ENCODE data around the gene TSSK3. TPM values are rescaled to one million over a fixed set of nuclear protein-coding genes. Genes with fewer than 3 reads are reported as not detected.

TSSK3 gene
- total RNA-seq, 1 experiment from 2014 or later: 1.6 TPM

DNA sequence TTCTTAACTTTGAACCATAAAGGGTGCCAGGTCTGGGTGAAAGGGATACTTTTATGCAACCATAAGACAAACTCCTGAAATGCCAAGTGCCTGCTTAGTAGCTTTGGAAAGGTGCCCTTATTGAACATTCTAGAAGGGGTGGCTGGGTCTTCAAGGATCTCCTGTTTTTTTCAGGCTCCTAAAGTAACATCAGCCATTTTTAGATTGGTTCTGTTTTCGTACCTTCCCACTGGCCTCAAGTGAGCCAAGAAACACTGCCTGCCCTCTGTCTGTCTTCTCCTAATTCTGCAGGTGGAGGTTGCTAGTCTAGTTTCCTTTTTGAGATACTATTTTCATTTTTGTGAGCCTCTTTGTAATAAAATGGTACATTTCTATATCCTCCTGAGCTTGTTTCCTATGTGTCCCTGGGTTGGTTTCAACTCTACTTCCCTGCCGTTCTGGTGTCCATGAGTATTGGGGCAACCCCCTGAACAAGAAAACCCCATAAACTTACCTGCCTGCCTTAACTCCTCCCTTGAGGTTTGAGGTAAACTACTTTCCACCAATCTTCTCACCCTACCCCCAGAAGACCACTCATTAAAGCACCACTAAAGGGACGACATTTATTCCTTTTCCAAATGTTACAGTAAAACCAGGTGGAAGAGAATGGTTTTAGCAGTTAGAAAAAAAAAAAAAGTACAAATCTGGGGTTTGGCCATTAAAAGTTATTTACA lies 28.9 kb upstream of the TSSK3 start:
- Mint-ChIP-seq H3K4me3 (peak overlapping the region; percentile 93 to 97), H3K27me3 (ENCODE audit: low read depth) (peaks cover 23% of the 10 kb centered on the region), H3K9me3 (no peaks in the 10 kb centered on the region; a peak in 1 of 5 replicates), H3K4me1 (peaks cover 38 to 51% of the 10 kb centered on the region in 2 experiments), H3K36me3 (ENCODE audit: insufficient read depth in 1 of 3, low read depth in 3 of 3) (peaks cover 35 to 66% (median 61%) of the 10 kb centered on the region in 3 experiments), H3K27ac (peak overlapping the region in 1 of 3 experiments; percentile 88; a peak in 2 of 7 replicates)
- Histone ChIP-seq H2BK12ac (ENCODE audit: insufficient read length, low read depth, low read length) (no peak overlapping the region), H3K4ac (ENCODE audit: low read depth, low read length) (no peak overlapping the region), H3K4me1 (ENCODE audit: insufficient read depth, low read length) (peaks cover 3% of the 10 kb centered on the region; the same call in 1 of the 2 replicates), H3K27ac (ENCODE audit: insufficient read length, low read depth, low read length) (no peak overlapping the region), H4K20me1 (ENCODE audit: control insufficient read depth, insufficient read depth, insufficient read length) (no peaks in the 10 kb centered on the region), H3K14ac (ENCODE audit: insufficient read depth, low read length) (no peak overlapping the region), H3K27me3 (ENCODE audit: insufficient read depth, low read length) (peaks cover 2% of the 10 kb centered on the region; the same call in 1 of the 2 replicates), H2AFZ (ENCODE audit: low read length) (no peak overlapping the region), H3K23me2 (ENCODE audit: insufficient read length, low read depth, low read length, poor library complexity, severe bottlenecking) (peaks cover 11% of the 10 kb centered on the region), H2BK20ac (ENCODE audit: low read depth, low read length, poor library complexity, severe bottlenecking) (no peak overlapping the region), H3K79me1 (ENCODE audit: insufficient read depth, low read depth, low read length, poor library complexity, severe bottlenecking) (no peaks in the 10 kb centered on the region), H3K56ac (ENCODE audit: insufficient read length, low read depth, low read length) (no peak overlapping the region), H2BK120ac (ENCODE audit: low read depth, low read length, poor library complexity, severe bottlenecking) (no peak overlapping the region), H4K91ac (ENCODE audit: insufficient read length, low read depth, low read length) (no peak overlapping the region), H4K8ac (replicated peaks; ENCODE audit: insufficient read length, low read depth, low read length) (no peak overlapping the region), H3K18ac (ENCODE audit: insufficient read length, low read depth, low read length) (no peak overlapping the region), H3K23ac (ENCODE audit: insufficient read length, low read depth, low read length) (no peak overlapping the region), H4K5ac (ENCODE audit: insufficient read length, low read depth, low read length) (no peak overlapping the region), H3K9ac (ENCODE audit: extremely low read depth, insufficient read length, low read length) (no peak overlapping the region), H2BK15ac (ENCODE audit: low read depth, low read length) (no peak overlapping the region), H2BK5ac (ENCODE audit: insufficient read length, low read length) (no peak overlapping the region), H3T11ph (ENCODE audit: low read length) (no peak overlapping the region), H3K9me3 (ENCODE audit: control insufficient read depth, low read depth, low read length) (no peaks in the 10 kb centered on the region), H3K4me2 (ENCODE audit: insufficient read depth, insufficient read length, low read length) (no peak overlapping the region), H2AK5ac (ENCODE audit: insufficient read length, low read length) (no peak overlapping the region), H3K79me2 (ENCODE audit: insufficient read depth, low read length) (peaks cover 6% of the 10 kb centered on the region; the same call in 1 of the 2 replicates)
- no peak for DNase-seq
- TF ChIP-seq, protein P1, sequence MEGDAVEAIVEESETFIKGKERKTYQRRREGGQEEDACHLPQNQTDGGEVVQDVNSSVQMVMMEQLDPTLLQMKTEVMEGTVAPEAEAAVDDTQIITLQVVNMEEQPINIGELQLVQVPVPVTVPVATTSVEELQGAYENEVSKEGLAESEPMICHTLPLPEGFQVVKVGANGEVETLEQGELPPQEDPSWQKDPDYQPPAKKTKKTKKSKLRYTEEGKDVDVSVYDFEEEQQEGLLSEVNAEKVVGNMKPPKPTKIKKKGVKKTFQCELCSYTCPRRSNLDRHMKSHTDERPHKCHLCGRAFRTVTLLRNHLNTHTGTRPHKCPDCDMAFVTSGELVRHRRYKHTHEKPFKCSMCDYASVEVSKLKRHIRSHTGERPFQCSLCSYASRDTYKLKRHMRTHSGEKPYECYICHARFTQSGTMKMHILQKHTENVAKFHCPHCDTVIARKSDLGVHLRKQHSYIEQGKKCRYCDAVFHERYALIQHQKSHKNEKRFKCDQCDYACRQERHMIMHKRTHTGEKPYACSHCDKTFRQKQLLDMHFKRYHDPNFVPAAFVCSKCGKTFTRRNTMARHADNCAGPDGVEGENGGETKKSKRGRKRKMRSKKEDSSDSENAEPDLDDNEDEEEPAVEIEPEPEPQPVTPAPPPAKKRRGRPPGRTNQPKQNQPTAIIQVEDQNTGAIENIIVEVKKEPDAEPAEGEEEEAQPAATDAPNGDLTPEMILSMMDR (conservative IDR thresholded peaks at IDR 0.05): no peak
- WGBS (ENCODE audit: extremely low coverage, insufficient read length, low lambda C conversion rate): no CpG with 5 or more reads among the region's 3 CpGs

All from H9 (cell line).